Effector memory CD8-positive, alpha-beta T cell (primary cell): Measurements from ENCODE around the gene CCDC73.
"Not testable (repeated sequence)": the region's sequence is repeated elsewhere in the genome, so short reads cannot be mapped to it uniquely, and the experiment has no call there.

ENCODE experiments used
- ATAC-seq: fragments of 150-1000 bp; cut with Tn5 transposase; replicated peaks from 2 replicates; pipeline ENCODE4 v1.10.0; 2021; ENCODE audit warnings: mild to moderate bottlenecking, moderate library complexity
- DNase-seq, 3 experiments: peaks; one replicate each; pipeline ENCODE4 v3.0.0; 2021
- H3K27ac Mint-ChIP-seq, 2 donors: one replicate each; pipeline ENCODE4 v1.8.0; 2022; ENCODE audit warnings: mild to moderate bottlenecking in 2 of 2, mixed read lengths in 2 of 2, moderate library complexity in 2 of 2
- H3K27me3 Mint-ChIP-seq, 2 donors: one replicate each; pipeline ENCODE4 v1.8.0; 2022; ENCODE audit warnings: mixed read lengths in 2 of 2
- H3K36me3 Mint-ChIP-seq: one replicate; pipeline ENCODE4 v1.8.0; 2022; ENCODE audit warnings: mild to moderate bottlenecking, moderate library complexity, mixed read lengths; ENCODE audit not compliant: insufficient read depth
- H3K4me1 Mint-ChIP-seq, 2 donors: one replicate each; pipeline ENCODE4 v1.8.0; 2022; ENCODE audit warnings: low read depth in 2 of 2, mixed read lengths in 2 of 2
- H3K4me3 Mint-ChIP-seq, 2 donors: one replicate each; pipeline ENCODE4 v1.8.0; 2022; ENCODE audit warnings: mild to moderate bottlenecking in 2 of 2, mixed read lengths in 2 of 2, moderate library complexity in 2 of 2
- H3K9me3 Mint-ChIP-seq, 2 donors: one replicate each; pipeline ENCODE4 v1.8.0; 2022; ENCODE audit warnings: mixed read lengths in 2 of 2

CCDC73 gene

DNA sequence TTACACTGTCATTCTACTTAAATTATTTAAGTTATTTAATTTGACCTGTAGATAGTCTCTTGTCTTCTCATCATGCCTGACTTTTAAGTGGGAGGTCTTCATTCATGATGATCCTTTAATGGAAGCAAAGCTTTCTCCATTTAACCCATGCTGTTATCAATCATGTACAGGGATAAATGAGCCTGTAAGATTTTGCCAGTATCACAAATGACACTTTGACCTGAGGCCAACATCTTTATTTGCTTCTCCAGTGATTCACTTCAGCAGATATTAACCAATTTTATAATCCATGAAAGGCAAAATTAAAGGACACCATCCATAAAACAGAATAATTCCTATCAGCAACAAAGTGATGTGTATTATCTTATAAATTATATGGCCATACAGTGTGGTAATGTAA, 7.7 kb downstream of the CCDC73 start:
- no peak overlapping the region for H3K27ac Mint-ChIP-seq
- no peak overlapping the region for H3K4me3 Mint-ChIP-seq
- ATAC-seq (no peak), DNase-seq (no peak)
- H3K27me3 Mint-ChIP-seq: peaks cover 14 to 30% of the 10 kb centered on the region in 2 donors
- H3K9me3 Mint-ChIP-seq: no peaks in the 10 kb centered on the region
- no peaks in the 10 kb centered on the region for H3K36me3 Mint-ChIP-seq
- H3K4me1 Mint-ChIP-seq: no peaks in the 10 kb centered on the region

DNA sequence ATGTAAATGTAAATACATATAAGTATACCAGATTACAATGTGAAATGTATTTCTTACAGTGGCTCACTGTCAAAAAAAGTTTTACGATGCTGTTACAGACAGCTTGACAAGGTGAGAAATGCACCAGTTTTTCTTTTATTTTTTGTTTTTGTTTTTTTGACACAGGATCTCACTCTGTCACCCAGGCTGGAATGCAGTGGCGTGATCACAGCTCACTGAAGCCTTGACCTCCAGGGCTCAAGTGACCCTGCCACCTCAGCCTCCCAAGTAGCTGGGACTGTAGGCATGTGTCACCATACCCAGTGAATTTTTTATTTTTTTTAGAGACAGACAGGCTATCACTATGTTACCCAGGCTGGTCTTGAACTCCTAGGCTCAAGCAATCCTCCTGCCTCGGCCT, 9.2 kb downstream of the CCDC73 start:
- ATAC-seq (no peak), DNase-seq (no peak)
- H3K9me3 Mint-ChIP-seq: no peaks in the 10 kb centered on the region
- H3K27me3 Mint-ChIP-seq: peaks cover 9 to 28% of the 10 kb centered on the region in 2 donors
- no peak overlapping the region for H3K4me3 Mint-ChIP-seq
- no peaks in the 10 kb centered on the region for H3K4me1 Mint-ChIP-seq
- H3K27ac Mint-ChIP-seq: no peak overlapping the region
- no peaks in the 10 kb centered on the region for H3K36me3 Mint-ChIP-seq

DNA sequence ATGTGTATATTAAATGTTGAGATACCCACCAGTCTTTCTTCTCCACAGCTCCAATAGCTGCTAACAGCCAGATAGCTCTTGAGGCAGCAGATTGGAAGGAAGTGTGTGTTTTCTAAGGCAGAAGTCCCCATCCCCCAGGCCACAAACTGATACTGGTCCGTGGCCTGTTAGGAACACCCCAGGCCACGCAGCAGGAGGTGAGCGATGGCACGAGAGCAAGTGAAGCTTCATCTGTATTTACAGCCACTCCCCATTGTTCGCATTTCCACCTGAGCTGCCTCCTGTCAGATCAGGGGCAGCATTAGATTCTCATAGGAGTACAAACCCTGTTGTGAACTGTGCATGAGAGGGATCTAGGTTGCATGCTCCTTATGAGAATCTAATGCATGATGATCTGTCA, 12.7 kb downstream of the CCDC73 start:
- no peaks in the 10 kb centered on the region for H3K36me3 Mint-ChIP-seq

DNA sequence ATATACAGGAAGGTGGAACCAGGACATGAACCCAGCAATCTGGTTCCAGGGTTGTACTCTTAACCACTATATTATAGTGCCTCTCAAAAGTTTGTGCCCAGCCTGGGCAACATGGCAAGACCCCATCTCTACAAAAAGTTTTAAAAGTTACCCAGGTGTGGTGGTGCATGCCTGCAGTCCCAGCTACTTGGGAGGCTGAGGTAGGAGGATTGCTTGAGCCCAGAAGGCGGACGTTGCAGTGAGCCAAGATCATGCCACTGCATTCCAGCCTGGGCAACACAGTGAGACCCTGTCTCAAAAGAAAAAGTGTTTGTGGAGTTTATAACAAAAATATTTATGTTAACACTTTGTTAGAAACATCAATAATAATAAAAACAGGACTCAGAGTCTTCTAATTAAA, 13.6 kb downstream of the CCDC73 start:
- H3K4me1 Mint-ChIP-seq, H3K9me3 Mint-ChIP-seq, H3K27me3 Mint-ChIP-seq, DNase-seq, H3K27ac Mint-ChIP-seq, H3K4me3 Mint-ChIP-seq, ATAC-seq, H3K36me3 Mint-ChIP-seq: not testable (repeated sequence)

More for the DNA sequence above, 12.7 kb downstream of the CCDC73 start:
- H3K9me3 Mint-ChIP-seq: no peaks in the 10 kb centered on the region
- H3K27me3 Mint-ChIP-seq: peaks cover 0 to 6% of the 10 kb centered on the region in 2 donors
- no peaks in the 10 kb centered on the region for H3K4me1 Mint-ChIP-seq
- no peak for ATAC-seq
- no peak overlapping the region for H3K27ac Mint-ChIP-seq
- no peak for DNase-seq
- no peak overlapping the region for H3K4me3 Mint-ChIP-seq

DNA sequence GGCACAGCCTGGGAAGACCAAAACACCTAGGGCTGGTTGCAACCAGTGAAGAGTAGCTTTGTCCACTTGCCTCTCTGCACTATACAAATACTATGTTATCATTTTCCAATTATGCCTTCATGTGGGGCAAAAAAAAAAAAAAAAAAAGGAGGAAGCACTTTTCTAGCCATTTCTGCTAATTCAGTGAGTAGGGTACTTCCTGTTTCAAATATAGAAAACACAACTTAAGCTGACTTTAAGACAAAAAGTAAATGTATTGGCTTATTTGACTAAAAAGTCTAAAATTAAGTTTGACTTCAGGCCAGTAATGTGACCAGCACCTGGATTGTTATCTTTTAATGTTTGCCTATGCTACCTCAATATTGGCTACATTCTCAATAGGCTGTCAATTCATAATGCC, 15.3 kb downstream of the CCDC73 start:
- peaks cover 0 to 6% of the 10 kb centered on the region in 2 donors for H3K27me3 Mint-ChIP-seq
- peaks cover 7 to 10% of the 10 kb centered on the region in 2 donors for H3K4me1 Mint-ChIP-seq
- no peaks in the 10 kb centered on the region for H3K36me3 Mint-ChIP-seq
- no peaks in the 10 kb centered on the region for H3K9me3 Mint-ChIP-seq
- ATAC-seq (no peak), DNase-seq (no peak)
- no peak overlapping the region for H3K27ac Mint-ChIP-seq
- no peak overlapping the region for H3K4me3 Mint-ChIP-seq

DNA sequence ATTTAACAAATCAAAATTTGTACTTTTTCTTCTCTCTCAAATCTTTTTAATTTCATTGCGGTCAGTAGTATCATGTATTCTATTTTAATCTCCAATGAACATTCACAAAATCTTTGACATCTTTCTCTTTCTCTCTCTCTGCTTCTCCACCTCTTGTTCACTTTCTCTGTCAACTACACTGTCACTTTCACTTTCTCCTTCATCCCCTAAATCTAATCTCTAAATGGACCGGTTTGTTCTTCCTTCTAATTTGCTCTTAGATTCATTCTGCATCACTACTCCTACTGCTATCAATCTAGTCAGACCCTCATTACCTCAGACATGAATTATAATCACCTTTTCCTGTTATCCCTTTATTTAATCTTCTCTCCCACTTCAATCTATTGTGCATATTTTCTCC, 18.6 kb downstream of the CCDC73 start:
- DNase-seq (no peak), ATAC-seq (no peak)
- Mint-ChIP-seq H3K4me3 (peak overlapping the region in 1 of 2 donors; percentile 13), H3K9me3 (no peaks in the 10 kb centered on the region), H3K27ac (peak overlapping the region in 1 of 2 donors; percentile 2), H3K36me3 (no peaks in the 10 kb centered on the region), H3K4me1 (peaks cover 7 to 10% of the 10 kb centered on the region in 2 donors), H3K27me3 (no peaks in the 10 kb centered on the region)

DNA sequence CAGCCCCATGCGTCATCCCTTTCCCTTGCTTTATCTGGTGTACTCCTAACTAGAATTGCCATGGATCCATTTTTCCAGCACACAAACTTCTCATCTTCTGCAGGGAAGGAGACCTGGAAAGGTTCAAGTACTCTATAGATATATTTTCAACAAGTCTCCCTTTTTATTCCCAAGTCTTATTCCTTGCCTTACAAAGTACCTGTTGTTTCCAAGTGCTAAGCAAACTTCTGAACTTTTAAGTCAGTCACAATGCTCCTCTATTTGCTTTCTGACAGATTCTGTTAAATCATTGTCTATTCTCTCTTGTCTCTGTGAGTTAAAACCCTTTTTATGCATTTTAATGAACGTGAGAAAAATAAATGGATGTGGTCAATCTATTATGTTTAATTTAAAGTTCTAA, 20.4 kb downstream of the CCDC73 start:
- Mint-ChIP-seq H3K4me1 (peaks cover 7 to 10% of the 10 kb centered on the region in 2 donors), H3K27ac (no peak overlapping the region), H3K9me3 (no peaks in the 10 kb centered on the region), H3K36me3 (no peaks in the 10 kb centered on the region), H3K27me3 (no peaks in the 10 kb centered on the region), H3K4me3 (no peak overlapping the region)
- no peak for ATAC-seq
- DNase-seq: no peak

DNA sequence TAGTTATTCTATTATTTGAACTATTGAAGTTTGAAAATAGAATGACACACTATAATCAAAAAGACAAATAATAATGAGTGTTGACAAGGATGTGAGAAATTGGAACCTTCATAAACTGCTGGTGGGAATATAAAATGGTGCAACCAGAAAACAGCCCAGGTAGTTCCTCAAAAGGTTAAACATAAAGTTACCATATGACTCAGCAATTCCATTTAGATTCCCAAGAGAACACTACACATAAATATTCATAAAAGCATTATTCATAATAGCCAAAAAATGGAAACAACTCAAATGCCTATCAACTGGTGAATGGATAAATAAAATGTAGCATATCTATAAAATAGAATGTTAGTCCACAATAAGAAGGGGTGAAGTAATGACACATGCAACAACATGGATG, 21.7 kb downstream of the CCDC73 start:
- H3K36me3 Mint-ChIP-seq: no peaks in the 10 kb centered on the region
- no peak overlapping the region for H3K27ac Mint-ChIP-seq
- H3K27me3 Mint-ChIP-seq: no peaks in the 10 kb centered on the region
- DNase-seq: no peak
- H3K9me3 Mint-ChIP-seq: no peaks in the 10 kb centered on the region
- H3K4me1 Mint-ChIP-seq: peaks cover 7 to 10% of the 10 kb centered on the region in 2 donors
- no peak overlapping the region for H3K4me3 Mint-ChIP-seq
- no peak for ATAC-seq

DNA sequence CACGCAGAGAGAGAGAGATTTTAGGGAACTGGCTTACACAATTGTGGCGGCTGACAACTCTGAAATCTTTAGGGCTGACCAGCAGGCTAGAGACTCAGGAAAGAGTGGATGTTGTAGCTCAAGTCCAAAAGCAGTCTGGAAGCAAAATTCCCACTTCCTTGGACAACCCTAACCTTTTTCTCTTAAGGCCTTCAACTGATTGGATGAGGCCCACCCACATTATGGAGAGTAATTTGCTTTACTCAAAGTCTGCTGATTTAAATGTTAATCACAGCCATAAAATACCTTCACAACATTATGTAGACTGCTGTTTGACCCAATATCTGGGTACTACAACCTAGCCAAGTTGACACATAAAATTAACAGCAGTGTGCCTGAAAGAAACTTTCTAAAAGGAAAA, 32.7 kb downstream of the CCDC73 start:
- not testable (repeated sequence) for H3K9me3 Mint-ChIP-seq, H3K4me3 Mint-ChIP-seq, DNase-seq, H3K4me1 Mint-ChIP-seq, H3K27ac Mint-ChIP-seq, ATAC-seq, H3K36me3 Mint-ChIP-seq
- peaks cover 24 to 26% of the 10 kb centered on the region in 2 donors for H3K27me3 Mint-ChIP-seq

DNA sequence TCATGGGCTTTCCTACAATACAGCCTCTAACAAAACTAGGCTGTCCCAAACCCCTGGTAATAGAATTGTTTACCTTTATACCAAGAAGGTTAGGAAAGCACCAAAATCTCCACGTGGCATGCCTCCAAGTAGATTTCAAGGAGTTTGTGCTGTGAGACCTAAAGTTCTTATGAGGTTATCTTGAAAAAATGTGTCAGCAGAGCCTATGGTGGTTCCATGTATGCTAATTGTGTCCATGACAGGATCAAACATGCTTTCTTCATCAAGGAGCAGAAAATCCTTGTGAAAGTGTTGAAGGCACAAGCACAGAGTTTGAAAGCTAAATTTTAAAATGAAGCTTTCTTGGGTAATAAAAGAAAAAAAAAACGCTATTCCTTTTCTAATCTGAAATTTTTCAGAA, 36.2 kb downstream of the CCDC73 start:
- no peaks in the 10 kb centered on the region for H3K4me1 Mint-ChIP-seq
- no peak overlapping the region for H3K4me3 Mint-ChIP-seq
- DNase-seq (no peak), ATAC-seq (no peak)
- no peaks in the 10 kb centered on the region for H3K36me3 Mint-ChIP-seq
- H3K27ac Mint-ChIP-seq: no peak overlapping the region
- H3K27me3 Mint-ChIP-seq: peaks cover 14 to 19% of the 10 kb centered on the region in 2 donors
- peaks cover 0 to 2% of the 10 kb centered on the region in 2 donors for H3K9me3 Mint-ChIP-seq

DNA sequence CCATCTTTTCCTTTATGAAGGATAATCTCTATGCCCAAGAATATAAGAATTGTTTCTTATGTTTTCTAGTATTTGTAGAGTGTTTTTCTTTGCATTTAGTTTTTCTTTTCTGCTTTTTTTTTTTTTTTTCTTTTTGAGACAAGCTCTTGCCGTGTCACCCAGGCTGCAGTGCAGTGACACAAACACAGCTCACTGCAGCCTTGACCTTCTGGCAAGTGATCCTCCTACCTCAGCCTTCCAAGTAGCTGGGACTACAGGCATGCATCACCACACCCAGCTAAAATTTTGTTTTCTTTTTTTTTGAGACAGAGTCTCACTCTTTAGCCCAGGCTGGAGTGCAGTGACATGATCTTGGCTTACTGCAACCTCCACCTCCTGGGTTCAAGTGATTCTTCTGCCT, 41.3 kb downstream of the CCDC73 start:
- Mint-ChIP-seq H3K27me3 (peaks cover 21 to 31% of the 10 kb centered on the region in 2 donors), H3K9me3 (peaks cover 4 to 13% of the 10 kb centered on the region in 2 donors)
- not testable (repeated sequence) for H3K27ac Mint-ChIP-seq, DNase-seq, H3K4me1 Mint-ChIP-seq, H3K4me3 Mint-ChIP-seq, ATAC-seq, H3K36me3 Mint-ChIP-seq

DNA sequence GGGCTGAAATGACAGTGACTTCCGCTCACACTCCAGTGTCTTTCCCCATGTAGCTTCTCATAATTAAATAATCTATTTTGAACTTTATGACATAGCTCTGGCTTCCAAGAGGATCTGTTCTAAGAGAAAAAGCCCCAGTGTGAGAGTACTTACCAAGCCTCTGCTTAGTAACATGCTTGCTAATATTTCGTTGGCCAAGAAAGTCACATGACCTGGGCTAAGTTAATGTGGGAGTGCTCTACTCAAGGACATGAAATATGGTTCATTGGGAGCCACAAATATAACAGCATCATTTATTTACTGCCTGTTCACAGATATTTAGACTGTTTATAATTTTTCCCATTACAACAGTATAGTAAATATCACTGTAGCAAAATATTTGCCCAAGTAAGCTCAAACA, 42.5 kb downstream of the CCDC73 start:
- Mint-ChIP-seq H3K4me3 (no peak overlapping the region), H3K27ac (no peak overlapping the region), H3K9me3 (peaks cover 4 to 18% of the 10 kb centered on the region in 2 donors), H3K27me3 (peaks cover 21 to 39% of the 10 kb centered on the region in 2 donors), H3K36me3 (peaks cover 2% of the 10 kb centered on the region), H3K4me1 (no peaks in the 10 kb centered on the region)
- ATAC-seq (no peak), DNase-seq (no peak)

DNA sequence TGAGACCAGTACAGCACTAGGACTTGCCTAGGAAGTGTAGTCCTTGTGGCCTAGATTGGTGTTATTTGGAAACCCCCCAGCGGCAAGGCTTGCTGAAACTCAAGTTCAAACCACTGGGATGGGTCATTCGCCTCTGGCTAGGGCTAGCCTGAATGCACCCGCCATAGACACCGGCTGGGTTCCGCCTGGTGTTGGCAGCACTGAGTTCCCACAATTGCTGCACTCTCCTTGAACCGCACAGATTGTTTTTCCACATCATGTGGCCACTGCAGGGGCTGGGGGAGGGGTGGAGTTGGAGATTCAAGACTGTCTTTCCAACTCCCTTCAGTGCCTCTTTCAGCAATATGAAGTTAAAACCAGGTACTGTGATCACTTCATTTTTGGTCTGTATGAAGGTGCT, 43.1 kb downstream of the CCDC73 start:
- DNase-seq (no peak), ATAC-seq (no peak)
- Mint-ChIP-seq H3K4me1 (no peaks in the 10 kb centered on the region), H3K9me3 (peaks cover 5 to 18% of the 10 kb centered on the region in 2 donors), H3K27me3 (peaks cover 27 to 41% of the 10 kb centered on the region in 2 donors), H3K4me3 (no peak overlapping the region), H3K27ac (no peak overlapping the region), H3K36me3 (peaks cover 2% of the 10 kb centered on the region)

DNA sequence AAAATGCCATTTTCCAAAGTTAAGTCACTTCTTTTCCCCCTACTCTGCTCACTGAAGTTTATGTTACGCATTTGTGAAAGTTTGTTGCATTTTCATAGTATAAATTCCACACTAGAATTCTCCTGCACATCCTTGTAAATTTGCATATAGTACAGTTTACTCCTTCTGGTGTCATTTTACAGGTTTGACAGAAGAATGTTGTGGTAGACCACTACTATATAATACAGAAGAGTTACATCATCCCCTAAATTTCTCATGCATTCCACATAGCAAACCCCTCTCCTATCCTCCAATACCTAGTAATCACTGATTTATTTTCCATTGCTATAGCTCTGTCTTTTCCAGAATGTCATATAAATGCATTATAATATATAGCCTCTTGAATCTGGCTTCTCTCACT, 64.5 kb downstream of the CCDC73 start:
- Mint-ChIP-seq H3K4me1 (no peaks in the 10 kb centered on the region), H3K4me3 (no peak overlapping the region), H3K27me3 (peaks cover 27 to 41% of the 10 kb centered on the region in 2 donors), H3K27ac (no peak overlapping the region), H3K9me3 (peaks cover 4 to 16% of the 10 kb centered on the region in 2 donors), H3K36me3 (no peaks in the 10 kb centered on the region)
- DNase-seq (no peak), ATAC-seq (no peak)

DNA sequence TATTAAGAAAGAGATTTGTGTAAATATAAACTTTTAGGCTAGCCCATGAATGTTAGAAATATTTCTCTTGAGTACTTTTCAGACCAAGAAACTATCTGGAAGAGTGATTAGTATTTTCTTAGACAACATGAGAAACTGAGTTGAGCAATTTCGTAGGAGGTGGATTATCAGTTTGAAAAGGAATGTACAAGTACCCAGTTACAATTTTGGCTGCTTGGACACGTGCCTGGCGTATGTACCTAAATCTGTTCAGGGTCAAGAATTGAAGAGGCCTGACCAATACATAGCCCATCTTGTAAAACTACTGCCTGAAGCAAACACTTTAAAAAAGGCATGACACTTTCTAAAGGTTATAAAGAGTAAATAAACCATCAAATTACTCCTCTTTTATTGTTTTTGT, 71.1 kb downstream of the CCDC73 start:
- Mint-ChIP-seq H3K9me3 (peaks cover 0 to 2% of the 10 kb centered on the region in 2 donors), H3K36me3 (no peaks in the 10 kb centered on the region), H3K27ac (no peak overlapping the region), H3K4me1 (no peaks in the 10 kb centered on the region), H3K27me3 (peaks cover 10 to 12% of the 10 kb centered on the region in 2 donors), H3K4me3 (no peak overlapping the region)
- ATAC-seq (no peak), DNase-seq (no peak)
